NCI-H2227 (cell line): ENCODE results near the gene OR2L13.
"Not testable (repeated sequence)": the region's sequence is repeated elsewhere in the genome, so short reads cannot be mapped to it uniquely, and the experiment has no call there.

ENCODE experiments used
- DNase-seq: peaks from one replicate; lab custom pipeline; 2025; ENCODE audit not compliant: unreplicated experiment; lab: John Stamatoyannopoulos, UW

The OR2L13 gene, protein sequence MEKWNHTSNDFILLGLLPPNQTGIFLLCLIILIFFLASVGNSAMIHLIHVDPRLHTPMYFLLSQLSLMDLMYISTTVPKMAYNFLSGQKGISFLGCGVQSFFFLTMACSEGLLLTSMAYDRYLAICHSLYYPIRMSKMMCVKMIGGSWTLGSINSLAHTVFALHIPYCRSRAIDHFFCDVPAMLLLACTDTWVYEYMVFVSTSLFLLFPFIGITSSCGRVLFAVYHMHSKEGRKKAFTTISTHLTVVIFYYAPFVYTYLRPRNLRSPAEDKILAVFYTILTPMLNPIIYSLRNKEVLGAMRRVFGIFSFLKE

DNA sequence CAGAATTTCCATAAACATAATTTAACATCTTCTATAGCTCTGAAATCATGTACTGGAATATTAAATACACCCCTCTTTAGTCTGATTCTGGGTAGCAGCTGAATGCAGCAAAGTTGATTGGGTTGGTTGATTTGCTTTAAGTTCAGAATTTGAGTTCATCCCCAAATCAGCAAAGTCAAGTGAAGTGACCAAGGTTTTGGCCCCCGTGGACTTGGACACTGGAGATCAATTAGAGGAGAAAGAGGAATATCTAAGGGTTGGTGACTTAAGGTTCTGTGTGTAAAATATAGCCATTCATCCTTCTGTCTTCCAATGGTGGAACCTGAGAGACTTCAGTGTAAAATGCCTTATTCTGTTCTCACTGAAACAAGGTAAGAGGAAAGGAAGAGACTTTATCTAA lies at the start of gene OR2L13:
TSS of gene OR2L13 (plus strand) at position 301 of the 400 bp plus-strand sequence. CDS start 4,192 bp downstream, outside the sequence.
- DNase-seq = no peak

DNA sequence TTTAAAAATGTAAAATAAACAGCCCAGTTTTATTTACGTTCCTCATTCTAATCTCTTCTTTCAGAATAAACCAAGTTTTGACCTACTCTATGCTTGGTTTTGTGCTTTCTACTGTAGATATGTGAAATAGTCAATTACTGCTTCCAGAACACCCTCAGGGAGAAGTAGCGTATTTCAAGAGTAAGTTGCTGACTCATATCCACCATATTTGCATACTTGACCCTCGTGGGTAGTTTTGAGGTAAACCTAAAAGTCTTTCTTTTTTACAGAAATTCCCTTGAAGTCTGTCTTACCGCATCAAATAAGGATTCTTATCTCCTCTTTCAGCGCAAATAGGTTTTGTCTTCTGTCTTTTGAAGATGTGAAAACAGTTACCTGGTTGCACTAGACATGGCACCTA lies 49.8 kb upstream of the OR2L13 start:
- DNase-seq = no peak

DNA sequence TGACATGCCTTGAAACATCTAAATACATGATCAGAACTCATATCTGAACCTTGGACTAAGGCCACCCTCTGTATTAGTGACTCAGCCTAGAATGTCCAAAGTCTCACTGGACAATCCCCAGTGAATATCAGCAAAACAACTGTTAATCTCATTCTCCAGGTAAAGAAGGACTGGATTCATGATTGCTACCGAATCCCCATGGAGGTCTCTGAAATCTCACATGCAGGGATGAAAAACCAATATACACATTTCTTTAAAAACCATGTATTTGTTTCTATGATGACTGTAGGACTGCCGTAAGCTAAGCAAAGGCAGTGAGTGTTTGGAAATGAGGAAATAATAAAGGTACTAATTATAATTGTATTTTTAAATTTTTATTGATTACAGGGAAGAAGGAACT lies 48.4 kb upstream of the OR2L13 start, which contains the start of gene OR2L3:
TSS of gene OR2L3 (plus strand) at position 301 of the 400 bp plus-strand sequence. CDS start 13,846 bp downstream, outside the sequence.
- no peak for DNase-seq

DNA sequence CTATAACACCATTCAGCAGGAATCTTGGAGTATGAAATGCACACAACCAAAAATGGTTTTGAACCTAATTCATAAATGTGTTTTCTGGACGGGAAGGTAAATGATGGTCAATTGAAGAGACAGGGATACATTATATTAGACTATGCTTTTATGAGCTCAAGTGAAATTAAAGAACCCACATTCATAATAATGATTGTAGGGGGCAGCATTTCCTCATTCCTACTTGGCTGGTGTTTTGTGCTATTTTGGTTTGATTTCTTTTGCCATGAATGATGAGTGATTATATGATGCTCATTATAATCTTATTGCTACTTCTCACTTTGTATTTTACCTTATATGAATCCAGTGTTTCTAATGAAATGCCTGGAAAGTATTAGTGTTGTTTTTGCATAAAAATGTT lies 48.0 kb upstream of the OR2L13 start:
- DNase-seq = no peak

DNA sequence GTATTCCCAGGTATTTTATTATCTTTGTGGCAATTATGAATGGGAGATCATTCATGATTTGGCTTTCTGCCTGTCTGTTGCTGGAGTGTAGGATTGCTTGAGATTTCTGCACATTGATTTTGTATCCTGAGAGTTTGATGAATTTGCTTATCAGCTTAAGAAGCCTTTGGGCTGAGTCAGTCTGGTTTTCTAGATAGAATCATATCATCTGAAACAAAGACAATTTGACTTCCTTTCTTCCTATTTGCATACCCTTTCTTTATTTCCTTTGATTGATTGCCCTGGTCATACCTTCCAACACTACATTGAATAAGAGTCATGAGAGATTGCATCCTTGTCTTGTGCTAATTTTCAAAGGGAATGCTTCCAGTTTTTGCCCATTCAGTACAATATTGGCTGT lies 40.3 kb upstream of the OR2L13 start:
- no peak for DNase-seq

DNA sequence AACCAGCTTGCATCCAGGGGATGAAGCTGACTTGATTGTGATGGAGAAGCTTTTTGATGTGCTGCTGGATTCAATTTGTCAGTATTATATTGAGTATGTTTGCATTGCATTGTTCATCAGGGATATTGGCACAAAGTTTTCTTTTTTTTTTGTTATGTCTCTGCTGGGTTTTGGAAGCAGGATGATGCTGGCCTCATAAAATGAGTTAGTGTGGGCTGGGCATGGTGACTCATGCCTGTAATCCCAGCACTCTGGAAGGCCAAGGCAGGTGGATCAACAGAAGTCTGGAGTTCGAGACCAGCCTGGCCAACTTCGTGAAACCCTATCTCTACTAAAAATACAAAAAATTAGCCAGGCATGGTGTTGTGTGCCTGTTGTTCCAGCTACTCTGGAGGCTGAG lies 39.7 kb upstream of the OR2L13 start:
- DNase-seq = no peak

DNA sequence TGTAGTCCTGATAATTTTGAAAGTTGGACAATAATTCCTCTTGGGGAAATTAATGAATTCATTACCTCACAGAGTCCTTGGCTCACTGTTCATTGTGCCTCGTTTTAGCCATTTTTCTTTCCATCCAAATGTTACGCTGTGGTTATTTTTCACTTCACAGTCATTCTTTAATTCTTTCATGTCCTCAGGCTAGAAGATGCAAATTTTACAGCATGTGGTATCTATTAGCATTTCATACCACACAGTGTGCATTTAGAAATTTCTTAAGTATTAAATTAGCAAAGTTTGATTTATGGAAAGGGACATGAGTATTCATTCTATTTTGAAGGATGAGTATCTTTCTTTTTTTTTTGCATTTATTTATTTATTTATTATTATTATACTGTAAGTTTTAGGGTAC lies 29.9 kb upstream of the OR2L13 start:
- DNase-seq = no peak

DNA sequence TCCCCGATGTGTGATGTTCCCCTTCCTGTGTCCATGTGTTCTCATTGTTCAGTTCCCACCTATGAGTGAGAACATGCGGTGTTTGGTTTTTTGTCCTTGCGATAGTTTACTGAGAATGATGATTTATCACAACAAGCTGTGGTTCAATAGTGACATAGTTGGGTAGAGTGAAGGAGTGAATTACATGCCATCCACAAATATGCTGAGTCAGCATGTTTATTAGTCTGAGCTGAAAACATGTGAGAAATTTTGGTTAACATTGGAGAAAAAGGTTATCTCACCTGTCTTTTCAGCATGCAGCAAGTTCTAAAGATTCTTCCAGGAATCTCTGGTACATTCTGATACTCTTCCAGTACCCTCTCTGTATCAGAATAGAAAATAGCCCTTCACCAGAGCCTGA lies 29.4 kb upstream of the OR2L13 start:
- no peak for DNase-seq

DNA sequence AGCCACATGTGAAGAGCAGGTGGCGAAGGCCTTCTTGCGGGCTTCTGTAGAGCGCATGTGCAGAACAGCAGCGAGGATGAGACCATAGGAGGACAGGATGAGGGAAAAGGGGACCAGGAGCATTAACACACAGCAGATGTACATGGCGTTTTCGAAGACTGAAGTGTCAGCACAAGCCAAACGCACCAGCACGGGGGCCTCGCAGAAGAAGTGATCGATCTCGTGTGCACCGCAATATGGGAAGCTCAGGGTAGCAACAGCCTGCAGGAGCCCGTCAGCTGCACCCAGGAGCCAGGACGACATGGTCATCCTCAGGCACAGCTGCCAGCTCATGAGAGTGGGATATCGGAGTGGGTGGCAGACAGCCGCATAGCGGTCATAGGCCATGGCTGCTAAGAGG lies 11.1 kb upstream of the OR2L13 start:
- DNase-seq = not testable (repeated sequence)

DNA sequence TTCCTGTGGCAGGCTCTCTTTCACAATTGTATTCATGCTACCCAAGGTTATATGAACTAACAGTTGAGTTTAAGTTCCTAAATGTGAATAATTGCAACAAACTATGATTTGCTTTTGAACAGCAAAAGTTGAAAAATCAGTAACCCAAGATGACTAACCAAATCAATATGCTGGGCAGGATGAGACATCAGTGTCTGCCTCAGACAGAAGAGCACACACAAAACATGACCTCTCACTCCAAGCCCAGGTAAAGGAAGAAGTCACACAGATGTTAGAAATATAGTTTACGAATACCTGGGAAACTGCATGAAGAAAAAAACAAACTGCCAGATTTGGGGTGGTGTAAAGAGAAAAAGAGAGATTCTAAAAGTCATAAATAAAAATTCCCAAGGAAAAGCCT lies 3.5 kb downstream of the OR2L13 start:
- no peak for DNase-seq

DNA sequence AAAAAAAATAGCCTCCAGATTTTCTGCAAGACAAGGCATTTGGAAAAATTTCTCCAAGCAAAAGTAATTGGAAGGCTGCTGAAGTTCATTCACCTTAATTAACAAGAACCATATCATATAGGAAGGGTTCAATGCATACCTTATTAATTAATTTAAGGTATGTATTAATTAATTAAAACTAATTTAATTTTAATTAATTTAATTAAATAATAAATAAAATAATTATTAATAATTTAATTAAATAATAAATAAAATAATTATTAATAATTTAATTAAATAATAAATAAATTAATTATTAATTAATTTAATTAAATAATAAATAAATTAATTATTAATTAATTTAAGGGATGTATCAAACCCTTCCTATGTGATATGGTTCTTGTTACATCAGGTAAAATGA lies 7.9 kb downstream of the OR2L13 start:
- no peak for DNase-seq

DNA sequence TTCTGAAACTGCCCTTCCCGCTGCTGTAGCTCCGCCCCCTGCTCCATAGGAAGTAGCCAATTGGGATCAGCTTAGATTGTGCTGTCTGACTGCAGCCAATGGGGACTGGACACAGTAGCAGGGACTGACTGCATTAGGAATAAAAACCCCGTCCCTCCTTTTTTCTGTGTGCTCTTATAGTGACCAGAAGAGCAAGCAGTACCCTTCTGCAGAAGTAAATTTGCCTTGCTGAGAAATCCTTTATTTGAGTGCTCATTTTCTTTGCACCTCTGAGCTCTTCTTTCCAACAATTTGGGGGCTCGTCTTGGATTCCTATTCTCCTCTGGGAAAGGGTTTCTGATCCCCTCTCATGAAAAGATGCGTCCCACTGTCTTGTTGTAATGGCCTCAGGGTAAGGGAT lies 16.2 kb downstream of the OR2L13 start:
- no peak for DNase-seq

DNA sequence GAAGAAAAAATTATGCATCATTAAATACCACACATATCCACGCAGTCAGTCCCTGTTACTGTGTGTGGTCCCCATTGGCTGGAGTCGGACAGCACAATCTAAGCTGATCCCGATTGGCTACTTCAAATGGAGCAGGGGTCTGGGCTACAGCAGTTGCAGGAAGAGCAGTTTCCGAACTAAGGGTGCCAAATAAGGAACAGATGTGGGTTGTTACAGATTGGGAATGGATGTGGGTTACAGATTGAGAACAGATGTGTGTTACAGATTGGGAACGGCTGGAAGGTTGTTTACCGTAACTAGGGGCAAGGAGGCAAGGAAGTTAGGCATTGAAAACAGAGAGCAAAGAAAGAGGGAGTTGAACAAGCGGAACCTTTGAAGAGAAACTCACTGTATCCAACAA lies 19.9 kb downstream of the OR2L13 start:
- DNase-seq = no peak

DNA sequence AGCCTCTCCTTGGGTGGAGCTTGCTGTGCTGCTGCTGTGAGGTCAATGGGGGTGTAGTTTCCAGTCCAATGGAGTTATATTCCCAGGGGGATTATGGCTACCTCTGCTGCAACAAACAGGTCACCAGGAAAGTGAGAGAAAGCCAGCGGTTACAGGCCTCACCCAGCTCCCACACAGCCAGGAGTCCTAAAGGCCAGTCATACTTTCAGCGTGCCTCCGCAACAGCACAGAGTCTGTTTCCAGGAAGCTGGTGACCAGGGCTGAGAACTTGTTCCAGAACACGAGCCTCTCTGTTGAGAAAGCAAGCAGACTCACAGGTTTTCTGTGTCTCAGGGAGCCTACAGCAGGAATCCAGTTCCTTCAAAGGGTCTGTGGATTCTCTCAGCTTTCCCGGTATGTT lies 32.7 kb downstream of the OR2L13 start:
- DNase-seq = no peak

DNA sequence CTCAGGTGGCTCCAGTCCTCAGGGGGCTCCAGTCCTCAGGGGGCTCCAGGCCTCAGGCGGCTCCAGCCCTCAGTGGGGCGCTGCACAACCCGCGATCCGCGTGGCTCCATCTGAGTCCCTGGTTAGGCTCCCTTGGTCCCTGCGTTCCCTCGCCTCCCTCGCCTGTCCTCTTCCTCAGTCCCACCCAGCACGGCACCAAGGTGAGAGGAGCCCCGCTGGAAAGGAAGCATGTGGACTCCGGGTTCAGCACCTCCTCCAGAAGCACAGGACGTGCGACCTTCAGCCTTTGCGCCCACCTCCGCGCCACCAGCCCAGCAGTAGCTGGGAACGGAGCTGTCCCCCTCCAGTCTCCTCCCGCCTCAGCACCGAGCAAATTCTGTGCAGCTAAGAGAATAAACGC lies 41.8 kb downstream of the OR2L13 start:
- no peak for DNase-seq

DNA sequence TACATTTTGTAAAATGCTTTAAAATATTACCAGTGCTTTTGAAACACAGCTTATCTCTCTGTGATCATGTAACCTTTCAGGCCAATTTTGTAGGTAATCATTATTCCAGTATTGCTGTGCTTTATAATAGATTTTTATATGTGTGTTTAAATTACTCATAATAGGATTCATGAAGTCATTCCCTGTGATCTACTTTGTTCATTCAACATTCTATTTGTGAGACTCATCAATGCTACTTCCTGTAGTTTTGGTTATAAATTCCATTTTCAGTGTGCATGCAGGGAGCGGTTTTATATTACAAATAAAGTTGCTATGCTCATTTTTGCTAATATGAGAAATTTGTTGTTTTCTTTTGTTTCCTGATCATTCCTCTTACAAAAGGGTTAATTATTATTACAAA lies 45.9 kb downstream of the OR2L13 start:
- DNase-seq = no peak

DNA sequence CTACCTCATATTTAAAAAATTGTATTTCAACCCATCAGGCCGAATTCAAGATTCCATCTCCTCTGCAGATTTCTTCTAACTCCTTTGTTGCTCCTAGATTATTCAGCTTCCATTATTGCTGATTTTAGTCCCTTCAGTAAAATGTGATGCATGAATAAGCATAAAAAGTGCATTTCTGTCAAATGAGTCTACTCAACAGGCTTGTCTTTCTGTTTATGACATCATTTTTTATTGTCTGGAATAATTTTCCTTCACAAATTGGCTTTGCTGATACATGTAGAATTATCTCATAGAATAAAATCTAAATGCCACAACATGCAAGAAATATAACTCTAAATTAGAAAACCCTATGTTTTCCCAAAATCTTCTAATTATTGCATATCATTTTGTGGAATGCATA lies 48.3 kb downstream of the OR2L13 start:
- DNase-seq = no peak

DNA sequence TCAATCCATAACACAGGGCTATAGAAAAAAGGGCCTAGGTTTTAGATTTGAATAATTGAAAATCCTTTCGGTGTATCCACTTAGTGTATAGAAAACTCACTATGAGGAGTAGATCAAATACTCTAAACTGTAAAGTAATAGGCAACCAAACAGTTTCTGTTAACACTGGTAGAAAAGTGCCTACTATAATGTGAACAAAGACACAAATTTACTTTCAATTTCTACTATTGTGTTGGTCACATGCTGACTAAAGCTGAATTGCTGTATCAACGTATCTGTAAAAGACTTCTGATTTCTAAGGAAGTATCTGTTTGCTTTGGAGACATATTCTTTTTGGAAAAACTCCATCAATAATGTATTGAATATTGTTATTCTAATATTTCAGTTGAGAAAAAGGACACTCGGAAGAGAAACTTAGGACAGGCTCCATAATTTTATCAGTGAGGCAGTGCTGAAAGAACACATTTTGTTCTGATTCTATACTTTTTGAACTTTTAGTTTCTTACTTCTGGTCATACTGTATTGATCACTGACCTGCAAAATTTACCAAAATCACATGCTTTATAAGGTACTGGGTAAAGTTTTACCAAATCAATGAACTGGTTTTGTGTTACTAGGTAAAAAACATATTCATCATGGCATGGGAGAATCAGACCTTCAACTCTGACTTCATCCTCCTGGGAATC lies 49.7 kb downstream of the OR2L13 start, which contains the start of gene OR2M5:
TSS of gene OR2M5 (plus strand) at position 636 of the 686 bp plus-strand sequence. CDS start at position 636, 0 bp downstream.
- DNase-seq = no peak
